Activated CD4-positive, alpha-beta T cell treated with anti-CD3 and anti-CD28 coated beads, Interleukin-2, amount 10 ng/mL, durations not matched to agents 7 days and 5 days (primary cell): Measurements from ENCODE around the gene MTFP1. TPM values are rescaled to one million over a fixed set of nuclear protein-coding genes. Genes with fewer than 3 reads are reported as not detected.
"Not testable (repeated sequence)": the region's sequence is repeated elsewhere in the genome, so short reads cannot be mapped to it uniquely, and the experiment has no call there.

Experiments
- CTCF ChIA-PET: fragments of 350-600 bp; sonication (Branson Sonifier 250); formaldehyde crosslinking; loops from one replicate; lab custom pipeline; 2021; ENCODE audit warnings: antibody characterized with exemption; lab: Charles Lee
- POLR2A ChIA-PET: fragments of 350-600 bp; sonication (Branson Sonifier 250); formaldehyde crosslinking; loops from one replicate; lab custom pipeline; 2021; ENCODE audit warnings: antibody characterized with exemption; lab: Charles Lee
- DNase-seq: peaks from one replicate; pipeline ENCODE4 v3.0.0-alpha.2; 2020
- H3K27ac Mint-ChIP-seq: one replicate; pipeline ENCODE4 v1.8.0; 2021; ENCODE audit warnings: mild to moderate bottlenecking, moderate library complexity, mixed read lengths
- H3K27me3 Mint-ChIP-seq: one replicate; pipeline ENCODE4 v1.8.0; 2021; ENCODE audit warnings: mixed read lengths
- H3K36me3 Mint-ChIP-seq: one replicate; pipeline ENCODE4 v1.8.0; 2021; ENCODE audit warnings: low read depth, mixed read lengths
- H3K4me1 Mint-ChIP-seq: one replicate; pipeline ENCODE4 v1.8.0; 2021; ENCODE audit warnings: mixed read lengths
- H3K4me3 Mint-ChIP-seq: one replicate; pipeline ENCODE4 v1.8.0; 2021; ENCODE audit warnings: mild to moderate bottlenecking, moderate library complexity, mixed read lengths
- H3K9me3 Mint-ChIP-seq: one replicate; pipeline ENCODE4 v1.8.0; 2021; ENCODE audit warnings: mixed read lengths
- total RNA-seq, 2 experiments: library from RNA; stranded (reverse); gene quantifications; one replicate each; pipeline ENCODE4 v1.2.3, GENCODE V29; 2021

Gene MTFP1
- total RNA-seq, 2 experiments from 2014 or later: 34.5 to 40.0 TPM

DNA sequence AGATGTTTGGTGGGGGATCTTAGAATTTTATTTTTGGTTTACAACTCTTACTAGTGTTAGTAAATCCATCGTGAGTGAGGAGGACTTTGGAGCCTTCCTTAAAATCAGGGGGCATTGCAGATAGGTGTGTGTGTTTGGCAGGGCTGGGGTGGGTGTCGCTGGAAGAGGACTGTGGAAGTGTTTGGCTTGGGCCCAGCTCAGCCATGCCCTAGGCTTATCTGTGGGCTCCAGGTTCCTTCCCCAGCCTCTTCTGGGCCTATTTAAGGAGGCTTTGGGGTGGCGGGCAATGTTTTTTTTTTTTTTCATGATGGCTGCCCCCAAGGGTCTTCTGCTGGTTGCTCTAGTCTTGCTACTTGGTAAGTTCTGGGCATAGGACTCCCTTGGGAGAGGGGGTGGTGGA, 22.1 kb downstream of the MTFP1 start:
- DNase-seq: no peak
- no peak overlapping the region for H3K4me3 Mint-ChIP-seq
- H3K9me3 Mint-ChIP-seq: peaks cover 2% of the 10 kb centered on the region
- POLR2A ChIA-PET: no interaction called here
- peaks cover 14% of the 10 kb centered on the region for H3K4me1 Mint-ChIP-seq
- peaks cover 12% of the 10 kb centered on the region for H3K27me3 Mint-ChIP-seq
- H3K36me3 Mint-ChIP-seq: no peaks in the 10 kb centered on the region
- CTCF ChIA-PET: interaction anchor here (0.7 to 1.3 kb wide), 3 partner anchors 21 to 290 kb away, joined by 3 to 6 read pairs (median 3); partner anchors contain the start of gene MTFP1
- H3K27ac Mint-ChIP-seq: no peak overlapping the region

DNA sequence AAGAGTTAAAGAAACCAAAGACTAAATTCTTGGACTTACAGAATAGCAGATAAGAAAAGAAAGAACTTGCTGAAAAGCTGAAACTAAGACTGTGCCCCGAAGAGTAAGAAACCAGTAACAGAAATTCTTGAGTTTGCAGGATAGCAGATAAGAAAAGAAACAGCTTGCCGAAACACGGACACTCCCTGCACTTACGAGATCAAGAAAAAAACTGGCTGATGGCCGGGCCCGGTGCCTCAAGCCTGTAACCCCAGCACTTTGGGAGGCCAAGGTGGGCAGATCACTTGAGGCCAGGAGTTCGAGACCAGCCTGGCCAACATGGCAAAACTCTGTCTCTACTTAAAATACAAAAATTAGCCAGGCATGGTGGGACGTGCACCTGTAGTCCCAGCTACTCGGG, 25.9 kb downstream of the MTFP1 start:
- H3K4me1 Mint-ChIP-seq, H3K36me3 Mint-ChIP-seq, H3K4me3 Mint-ChIP-seq, H3K27me3 Mint-ChIP-seq, DNase-seq, POLR2A ChIA-PET, CTCF ChIA-PET, H3K27ac Mint-ChIP-seq, H3K9me3 Mint-ChIP-seq: not testable (repeated sequence)

DNA sequence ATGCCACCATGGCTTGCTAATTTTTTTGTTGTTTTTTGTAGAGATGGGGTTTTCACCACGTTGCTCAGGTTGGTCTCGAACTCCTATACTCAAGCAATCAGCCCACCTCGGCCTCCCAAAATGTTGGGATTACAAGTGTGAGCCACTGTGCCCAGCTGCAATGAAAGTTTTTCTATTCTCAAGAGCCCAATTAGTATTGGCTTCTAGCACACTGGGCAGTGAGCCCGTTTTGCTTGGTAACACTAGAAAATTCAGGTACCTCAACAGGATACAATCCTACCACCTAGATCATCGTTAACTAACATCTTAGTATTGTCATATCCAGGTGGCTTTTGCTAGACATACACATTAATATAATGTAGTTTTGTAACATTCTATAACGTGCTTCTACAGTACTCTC, 27.3 kb downstream of the MTFP1 start:
- H3K4me1 Mint-ChIP-seq: no peaks in the 10 kb centered on the region
- peaks cover 4% of the 10 kb centered on the region for H3K27me3 Mint-ChIP-seq
- H3K4me3 Mint-ChIP-seq: no peak overlapping the region
- H3K36me3 Mint-ChIP-seq: no peaks in the 10 kb centered on the region
- CTCF ChIA-PET: interaction anchor here (0.8 to 1.4 kb wide), 2 partner anchors 8 to 10 kb away, joined by 3 to 4 read pairs; no protein-coding TSS in a partner anchor
- POLR2A ChIA-PET: no interaction called here
- DNase-seq: no peak
- no peak overlapping the region for H3K27ac Mint-ChIP-seq
- no peaks in the 10 kb centered on the region for H3K9me3 Mint-ChIP-seq

GRCh38 chr22:30453731-30454510, 28.4 kb downstream of the MTFP1 start:
- peaks cover 4% of the 10 kb centered on the region for H3K27me3 Mint-ChIP-seq
- H3K36me3 Mint-ChIP-seq: no peaks in the 10 kb centered on the region
- CTCF ChIA-PET: interaction anchor here (1.4 kb wide), 1 partner anchor 9 kb away, joined by 3 read pairs; no protein-coding TSS in a partner anchor
- peaks cover under 1% of the 10 kb centered on the region for H3K4me1 Mint-ChIP-seq
- H3K4me3 Mint-ChIP-seq: no peak overlapping the region
- no peaks in the 10 kb centered on the region for H3K9me3 Mint-ChIP-seq
- H3K27ac Mint-ChIP-seq: peak overlapping the region; percentile 16
- POLR2A ChIA-PET: no interaction called here
- DNase-seq: peak; percentile 42

GRCh38 chr22:30455075-30455840, 29.7 kb downstream of the MTFP1 start:
- ChIA-PET CTCF (interaction anchor here (1.2 kb wide), 1 partner anchor 410 kb away, joined by 3 read pairs; no protein-coding TSS in a partner anchor), POLR2A (no interaction called here)
- Mint-ChIP-seq H3K36me3 (no peaks in the 10 kb centered on the region), H3K27me3 (peaks cover 4% of the 10 kb centered on the region), H3K4me1 (peaks cover 5% of the 10 kb centered on the region), H3K27ac (no peak overlapping the region), H3K9me3 (no peaks in the 10 kb centered on the region), H3K4me3 (no peak overlapping the region)
- no peak for DNase-seq

DNA sequence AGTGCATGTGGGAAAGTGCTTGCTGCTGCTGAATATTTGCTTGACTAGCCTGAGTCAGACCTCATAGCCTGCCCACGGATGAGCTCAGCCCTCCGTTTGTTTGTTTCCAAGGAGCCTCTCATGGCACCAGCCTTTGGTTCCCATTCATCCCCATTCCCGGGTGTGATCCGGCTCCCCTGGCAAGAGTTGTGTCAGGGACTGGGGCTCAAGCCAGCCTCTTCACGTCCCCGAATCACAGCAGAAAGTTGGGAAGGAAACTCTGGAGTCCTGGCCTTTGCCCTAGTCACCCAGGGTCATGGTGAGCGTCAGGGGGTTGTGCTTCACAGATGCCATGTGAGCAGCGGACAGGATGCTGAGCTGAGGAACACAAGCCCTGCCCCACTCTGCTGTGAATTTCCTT, 32.4 kb downstream of the MTFP1 start:
- H3K27ac Mint-ChIP-seq: no peak overlapping the region
- H3K4me3 Mint-ChIP-seq: no peak overlapping the region
- no peaks in the 10 kb centered on the region for H3K36me3 Mint-ChIP-seq
- H3K27me3 Mint-ChIP-seq: no peaks in the 10 kb centered on the region
- no peak for DNase-seq
- peaks cover 5% of the 10 kb centered on the region for H3K4me1 Mint-ChIP-seq
- CTCF ChIA-PET: interaction anchor here (1.6 to 3.4 kb wide), 3 partner anchors 13 to 67 kb away, joined by 3 to 17 read pairs (median 4); no protein-coding TSS in a partner anchor
- H3K9me3 Mint-ChIP-seq: no peaks in the 10 kb centered on the region
- POLR2A ChIA-PET: no interaction called here

GRCh38 chr22:30459181-30460052, 33.8 kb downstream of the MTFP1 start:
- ChIA-PET CTCF (interaction anchor here (1.4 to 3.4 kb wide), 4 partner anchors 15 to 69 kb away, joined by 3 to 17 read pairs (median 4); no protein-coding TSS in a partner anchor), POLR2A (no interaction called here)
- Mint-ChIP-seq H3K9me3 (no peaks in the 10 kb centered on the region), H3K4me3 (no peak overlapping the region), H3K27ac (no peak overlapping the region), H3K4me1 (peaks cover 5% of the 10 kb centered on the region), H3K36me3 (no peaks in the 10 kb centered on the region), H3K27me3 (no peaks in the 10 kb centered on the region)
- DNase-seq: peak; percentile 41

DNA sequence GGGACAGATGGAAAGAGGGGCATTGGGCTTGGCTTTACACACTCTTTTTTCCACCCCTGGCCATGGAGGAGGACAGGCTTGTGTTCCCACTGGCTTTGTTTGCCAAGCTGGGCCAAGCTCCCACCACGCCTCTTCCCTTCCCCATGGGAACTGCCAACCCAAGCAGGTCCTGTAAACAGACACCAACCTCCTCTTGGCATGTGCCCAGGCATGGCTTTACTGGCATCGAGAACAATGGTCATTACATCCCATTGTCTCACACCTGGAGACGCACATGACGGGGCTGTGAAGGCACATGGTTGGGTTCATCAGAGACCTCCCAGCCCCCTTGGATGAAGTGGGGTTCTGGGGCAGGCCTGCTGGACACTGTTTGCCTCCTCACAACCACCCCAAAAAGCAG, 34.6 kb downstream of the MTFP1 start:
- Mint-ChIP-seq H3K4me3 (no peak overlapping the region), H3K4me1 (peaks cover 5% of the 10 kb centered on the region), H3K27ac (no peak overlapping the region), H3K9me3 (no peaks in the 10 kb centered on the region), H3K27me3 (peaks cover 7% of the 10 kb centered on the region), H3K36me3 (no peaks in the 10 kb centered on the region)
- DNase-seq: no peak
- ChIA-PET POLR2A (no interaction called here), CTCF (interaction anchor here (1.4 to 3.4 kb wide), 2 partner anchors 15 to 33 kb away, joined by 3 to 17 read pairs; no protein-coding TSS in a partner anchor)

GRCh38 chr22:30460555-30460954, 35.0 kb downstream of the MTFP1 start:
- peaks cover 10% of the 10 kb centered on the region for H3K27me3 Mint-ChIP-seq
- H3K27ac Mint-ChIP-seq, H3K4me1 Mint-ChIP-seq, H3K4me3 Mint-ChIP-seq, POLR2A ChIA-PET, H3K9me3 Mint-ChIP-seq, DNase-seq, H3K36me3 Mint-ChIP-seq: not testable (repeated sequence)
- CTCF ChIA-PET: interaction anchor here (0.7 to 1.6 kb wide), 3 partner anchors 24 to 1078 kb away, joined by 3 to 4 read pairs (median 3); no protein-coding TSS in a partner anchor

GRCh38 chr22:30469165-30469564, 43.6 kb downstream of the MTFP1 start:
- Mint-ChIP-seq H3K4me3 (no peak overlapping the region), H3K9me3 (no peaks in the 10 kb centered on the region), H3K4me1 (peaks cover 16% of the 10 kb centered on the region), H3K36me3 (no peaks in the 10 kb centered on the region), H3K27me3 (peaks cover 19% of the 10 kb centered on the region), H3K27ac (no peak overlapping the region)
- POLR2A ChIA-PET: no interaction called here
- CTCF ChIA-PET: interaction anchor here (1.1 kb wide), 1 partner anchor 78 kb away, joined by 3 read pairs; no protein-coding TSS in a partner anchor
- no peak for DNase-seq

GRCh38 chr22:30470655-30471054, 45.1 kb downstream of the MTFP1 start:
- no peak overlapping the region for H3K27ac Mint-ChIP-seq
- DNase-seq: no peak
- POLR2A ChIA-PET: no interaction called here
- H3K4me3 Mint-ChIP-seq: no peak overlapping the region
- peaks cover 16% of the 10 kb centered on the region for H3K4me1 Mint-ChIP-seq
- no peaks in the 10 kb centered on the region for H3K9me3 Mint-ChIP-seq
- CTCF ChIA-PET: no interaction called here
- H3K27me3 Mint-ChIP-seq: peaks cover 11% of the 10 kb centered on the region
- H3K36me3 Mint-ChIP-seq: no peaks in the 10 kb centered on the region
